HFFc6 (cell line): ENCODE results near the gene SPX. TPM values are rescaled to one million over a fixed set of nuclear protein-coding genes. Genes with fewer than 3 reads are reported as not detected.

ENCODE experiments used
- DNase-seq: peaks from one replicate; pipeline ENCODE4 v3.0.0-alpha.2; 2018
- H3K27ac Mint-ChIP-seq: 2 replicates; pipeline ENCODE4 v1.8.0; 2020; ENCODE audit warnings: mild to moderate bottlenecking, mixed read lengths
- H3K27me3 Mint-ChIP-seq: 2 replicates; pipeline ENCODE4 v1.8.0; 2021; ENCODE audit warnings: mild to moderate bottlenecking, moderate library complexity, mixed read lengths; ENCODE audit not compliant: insufficient read depth
- H3K36me3 Mint-ChIP-seq: 2 replicates; pipeline ENCODE4 v1.8.0; 2021; ENCODE audit warnings: low read depth, mixed read lengths
- H3K4me1 Mint-ChIP-seq: 2 replicates; pipeline ENCODE4 v1.8.0; 2020; ENCODE audit warnings: low read depth, mixed read lengths
- H3K4me3 Mint-ChIP-seq: 2 replicates; pipeline ENCODE4 v1.8.0; 2020; ENCODE audit warnings: mild to moderate bottlenecking, moderate library complexity, mixed read lengths
- H3K9me3 Mint-ChIP-seq: 2 replicates; pipeline ENCODE4 v1.8.0; 2020; ENCODE audit warnings: mild to moderate bottlenecking, mixed read lengths
- total RNA-seq, 6 experiments: library from RNA; stranded (reverse); fragmentation: NEBNext Ultra II Directional; extraction: Animal tissue kit (Norgen Biotek cat#: 25700); gene quantifications; 2 replicates in 1 of 6; 3 replicates in 5 of 6; pipeline ENCODE4 v1.2.3, GENCODE V29; 2021
- TF ChIP-seq, protein P1 (sequence below): fragments of 200-600 bp; sonication (generic); IDR thresholded peaks from 2 replicates; pipeline ENCODE4 v1.5.0; 2021; ENCODE audit warnings: antibody characterized with exemption, mild to moderate bottlenecking

SPX gene
- total RNA-seq, 6 experiments from 2014 or later, result not detected

GRCh38 chr12:21553329-21553675 lies 27.2 kb downstream of the SPX start:
- no peaks in the 10 kb centered on the region for H3K9me3 Mint-ChIP-seq
- H3K4me3 Mint-ChIP-seq, result no peak overlapping the region
- H3K36me3 Mint-ChIP-seq, result no peaks in the 10 kb centered on the region
- no peaks in the 10 kb centered on the region; the same call in 1 of the 2 replicates for H3K27me3 Mint-ChIP-seq
- DNase-seq, result no peak
- no peak overlapping the region for H3K27ac Mint-ChIP-seq
- TF ChIP-seq, protein P1, sequence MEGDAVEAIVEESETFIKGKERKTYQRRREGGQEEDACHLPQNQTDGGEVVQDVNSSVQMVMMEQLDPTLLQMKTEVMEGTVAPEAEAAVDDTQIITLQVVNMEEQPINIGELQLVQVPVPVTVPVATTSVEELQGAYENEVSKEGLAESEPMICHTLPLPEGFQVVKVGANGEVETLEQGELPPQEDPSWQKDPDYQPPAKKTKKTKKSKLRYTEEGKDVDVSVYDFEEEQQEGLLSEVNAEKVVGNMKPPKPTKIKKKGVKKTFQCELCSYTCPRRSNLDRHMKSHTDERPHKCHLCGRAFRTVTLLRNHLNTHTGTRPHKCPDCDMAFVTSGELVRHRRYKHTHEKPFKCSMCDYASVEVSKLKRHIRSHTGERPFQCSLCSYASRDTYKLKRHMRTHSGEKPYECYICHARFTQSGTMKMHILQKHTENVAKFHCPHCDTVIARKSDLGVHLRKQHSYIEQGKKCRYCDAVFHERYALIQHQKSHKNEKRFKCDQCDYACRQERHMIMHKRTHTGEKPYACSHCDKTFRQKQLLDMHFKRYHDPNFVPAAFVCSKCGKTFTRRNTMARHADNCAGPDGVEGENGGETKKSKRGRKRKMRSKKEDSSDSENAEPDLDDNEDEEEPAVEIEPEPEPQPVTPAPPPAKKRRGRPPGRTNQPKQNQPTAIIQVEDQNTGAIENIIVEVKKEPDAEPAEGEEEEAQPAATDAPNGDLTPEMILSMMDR, result no peak
- no peaks in the 10 kb centered on the region; the same call in 1 of the 2 replicates for H3K4me1 Mint-ChIP-seq

- H3K27ac Mint-ChIP-seq, result no peak overlapping the region
- DNase-seq, result no peak
- H3K36me3 Mint-ChIP-seq, result no peaks in the 10 kb centered on the region
- H3K27me3 Mint-ChIP-seq, result 0 out of 2 replicates have a peak, but pooled peaks cover 2% of the 10 kb centered on the region
- no peak overlapping the region for H3K4me3 Mint-ChIP-seq
- no peaks in the 10 kb centered on the region for H3K9me3 Mint-ChIP-seq
- peaks cover 6% of the 10 kb centered on the region for H3K4me1 Mint-ChIP-seq
- TF ChIP-seq, protein P1, result no peak
Measured at GRCh38 chr12:21558100-21558679, 32.1 kb downstream of the SPX start.

DNA sequence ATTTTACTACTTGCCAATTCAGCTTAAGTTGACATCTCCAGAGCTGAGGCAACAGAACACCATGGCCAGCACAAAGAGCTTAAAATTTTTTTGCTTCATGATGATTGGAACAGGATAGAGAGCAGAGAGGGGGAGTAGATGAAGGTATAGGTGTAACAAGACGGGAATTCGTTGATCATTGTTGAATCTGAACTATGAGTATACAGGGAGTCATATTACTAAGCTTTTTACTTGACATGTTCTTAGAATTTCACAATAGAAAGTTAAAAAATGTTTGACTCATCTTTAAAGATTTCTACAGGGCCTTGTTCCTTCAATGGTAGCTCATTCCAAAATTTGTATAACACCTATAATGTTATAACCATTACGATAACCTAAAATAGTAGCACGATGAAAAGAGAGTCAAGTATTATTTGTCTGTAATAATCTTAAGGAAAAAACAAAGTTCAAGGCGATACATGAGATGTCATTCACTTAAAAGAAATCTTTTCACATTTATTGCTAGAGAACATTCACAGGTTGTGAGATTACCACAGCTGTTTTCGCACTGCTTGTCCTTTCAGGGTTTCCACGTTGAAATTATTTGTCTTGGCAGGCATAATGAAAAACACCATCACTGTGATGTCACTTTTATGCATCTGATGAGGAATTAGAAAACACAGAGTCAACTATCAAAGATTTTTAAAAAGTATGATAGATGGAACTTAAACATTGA lies 33.9 kb downstream of the SPX start:
- no peaks in the 10 kb centered on the region for H3K36me3 Mint-ChIP-seq
- no peak overlapping the region for H3K27ac Mint-ChIP-seq
- TF ChIP-seq, protein P1, result no peak
- H3K4me3 Mint-ChIP-seq, result no peak overlapping the region
- H3K9me3 Mint-ChIP-seq, result no peaks in the 10 kb centered on the region
- DNase-seq, result no peak
- peaks cover 6% of the 10 kb centered on the region for H3K4me1 Mint-ChIP-seq
- 0 out of 2 replicates have a peak, but pooled peaks cover 2% of the 10 kb centered on the region for H3K27me3 Mint-ChIP-seq

- Mint-ChIP-seq H3K27ac (no peak overlapping the region), H3K4me1 (peaks cover 6% of the 10 kb centered on the region), H3K4me3 (no peak overlapping the region), H3K36me3 (no peaks in the 10 kb centered on the region), H3K27me3 (0 out of 2 replicates have a peak, but pooled peaks cover 2% of the 10 kb centered on the region), H3K9me3 (no peaks in the 10 kb centered on the region)
- no peak for DNase-seq
- TF ChIP-seq, protein P1, result no peak
Measured at GRCh38 chr12:21561158-21561557, 35.1 kb downstream of the SPX start.

DNA sequence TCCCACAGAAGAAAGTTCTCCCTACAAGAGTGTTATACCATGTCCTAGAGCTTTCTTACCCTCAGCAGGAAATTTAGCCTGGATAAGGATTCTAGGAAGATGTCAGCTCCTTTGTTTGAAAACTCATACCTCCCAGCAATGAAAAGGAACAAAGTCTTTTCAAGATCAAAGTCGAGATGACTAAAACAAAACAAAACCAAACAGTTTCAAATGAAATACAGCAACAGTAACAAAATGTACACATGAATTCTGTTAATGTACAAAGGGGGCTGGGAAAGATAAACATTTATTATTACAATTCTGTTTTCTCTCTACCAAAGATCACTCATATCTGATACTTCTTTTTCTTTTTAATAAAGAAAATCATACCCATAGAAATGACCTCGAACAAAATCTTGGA lies 36.8 kb downstream of the SPX start:
- Mint-ChIP-seq H3K27ac (no peak overlapping the region), H3K9me3 (no peaks in the 10 kb centered on the region), H3K4me3 (no peak overlapping the region), H3K36me3 (no peaks in the 10 kb centered on the region), H3K27me3 (peaks cover 2% of the 10 kb centered on the region; the same call in 1 of the 2 replicates), H3K4me1 (peaks cover 6% of the 10 kb centered on the region)
- TF ChIP-seq, protein P1, result no peak
- DNase-seq, result no peak
